ENCODE results near the gene NUBPL.
"Not testable (repeated sequence)": the region's sequence is repeated elsewhere in the genome, so short reads cannot be mapped to it uniquely, and the experiment has no call there.

Gene NUBPL

DNA sequence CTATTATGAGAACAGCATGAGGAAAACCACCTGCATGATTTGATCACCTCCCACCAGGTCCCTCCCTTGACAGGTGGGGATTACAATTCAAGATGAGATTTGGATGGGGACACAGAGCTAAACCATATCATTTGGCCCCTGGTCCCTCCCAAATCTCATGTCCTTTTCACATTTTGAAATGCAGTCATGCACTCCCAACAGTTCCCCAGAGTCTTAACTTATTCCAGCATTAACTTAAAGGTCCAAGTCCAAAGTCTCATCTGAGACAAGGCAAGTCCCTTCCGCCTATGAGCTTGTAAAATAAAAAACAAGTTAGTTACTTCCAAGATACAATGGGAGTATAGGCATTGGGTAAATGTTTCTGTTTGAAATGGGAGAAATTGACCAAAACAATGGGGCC lies 189.8 kb downstream of the NUBPL start:
- DNase-seq, result not testable (repeated sequence)

DNA sequence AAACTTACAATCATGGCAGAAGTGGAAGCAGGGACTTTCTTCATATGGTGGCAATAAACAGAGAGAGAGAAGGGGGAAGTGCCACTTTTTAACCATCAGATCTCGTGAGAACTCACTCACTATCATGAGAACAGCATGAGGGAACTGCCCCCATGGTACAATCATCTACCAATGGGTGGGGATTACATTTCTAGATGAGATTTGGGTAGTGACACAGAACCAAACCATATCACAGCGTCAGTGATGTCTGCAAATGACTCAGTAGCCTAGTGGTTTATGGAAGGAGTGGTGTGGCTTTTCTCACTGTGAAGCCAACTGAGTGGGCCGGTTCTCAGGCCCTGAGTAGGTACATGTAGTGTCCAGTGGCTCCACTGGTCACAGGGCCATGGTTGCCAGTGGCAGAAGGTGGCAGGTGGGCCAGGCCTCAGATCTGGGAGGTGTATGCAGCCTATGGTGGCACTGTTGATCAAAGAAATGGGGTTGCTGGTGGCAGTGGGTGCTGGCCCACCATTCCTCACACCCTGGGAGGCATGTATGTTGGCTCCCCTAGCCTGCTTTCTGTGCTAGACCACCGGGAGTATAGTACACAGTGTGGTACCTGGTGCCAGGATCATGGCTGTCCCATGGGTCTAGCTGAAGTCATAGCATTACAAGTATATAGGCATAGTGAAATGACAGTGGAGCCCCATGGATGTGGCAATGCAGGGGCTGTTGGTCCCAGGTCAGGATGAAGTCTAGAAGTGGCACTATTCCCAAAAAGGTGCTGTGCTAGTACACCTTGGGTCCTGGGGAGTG lies 191.9 kb downstream of the NUBPL start:
- peak; percentile 22 for DNase-seq

DNA sequence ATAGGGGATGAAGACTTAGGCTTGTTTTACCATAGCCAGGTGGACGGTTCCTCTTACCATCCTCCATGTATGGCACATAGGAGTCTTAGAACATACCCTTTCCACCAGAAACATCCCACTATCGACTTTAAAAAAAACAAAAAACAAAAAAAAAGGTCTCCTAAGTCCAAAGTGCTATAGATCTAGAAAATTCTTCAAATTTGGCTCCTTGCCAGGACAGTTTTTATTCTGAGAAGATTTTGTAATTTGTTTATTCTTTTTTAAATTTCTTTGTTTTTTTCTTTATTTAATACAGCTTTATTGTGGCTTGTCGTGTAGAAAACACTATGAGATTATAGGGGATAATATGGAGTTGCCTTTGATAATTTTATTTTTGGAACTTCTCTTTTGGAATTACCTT lies 197.7 kb downstream of the NUBPL start:
- DNase-seq, result no peak

DNA sequence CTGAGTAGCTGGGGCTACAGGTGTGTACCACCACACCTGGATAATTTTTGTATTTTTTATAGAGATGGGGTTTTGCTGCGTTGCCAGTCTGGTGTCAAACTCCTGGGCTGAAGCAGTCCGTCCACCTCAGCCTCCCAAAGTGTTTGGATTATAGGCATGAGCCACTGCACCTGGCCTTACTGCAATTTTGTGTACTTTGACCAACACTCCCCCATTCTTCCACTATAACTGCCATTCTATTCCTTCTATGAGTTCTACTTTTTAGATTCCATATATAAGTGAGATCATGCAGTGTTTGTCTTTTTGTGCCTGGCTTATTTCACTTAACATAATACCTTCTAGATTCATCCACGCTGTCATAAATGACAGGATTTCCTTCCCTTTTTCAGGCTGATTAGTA lies 199.1 kb downstream of the NUBPL start:
- DNase-seq, result no peak

DNA sequence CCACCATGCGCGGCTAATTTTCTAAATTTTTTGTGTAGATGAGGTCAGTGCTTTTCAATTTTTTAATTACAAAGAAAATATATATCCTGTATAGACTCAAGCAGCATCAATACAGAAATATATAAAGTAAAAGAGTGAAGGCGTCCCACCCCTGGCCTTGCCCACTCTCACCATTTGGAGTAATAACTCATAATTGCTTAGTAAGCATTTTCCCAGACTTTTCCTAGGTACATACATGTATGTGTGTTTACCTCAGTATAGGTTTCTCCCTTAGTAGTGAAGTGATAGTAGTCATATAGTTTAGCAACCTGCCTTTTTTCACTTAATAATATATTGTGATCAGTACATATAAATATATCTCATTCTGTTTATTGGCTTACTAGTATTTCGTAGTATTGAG lies 200.1 kb downstream of the NUBPL start:
- no peak for DNase-seq

DNA sequence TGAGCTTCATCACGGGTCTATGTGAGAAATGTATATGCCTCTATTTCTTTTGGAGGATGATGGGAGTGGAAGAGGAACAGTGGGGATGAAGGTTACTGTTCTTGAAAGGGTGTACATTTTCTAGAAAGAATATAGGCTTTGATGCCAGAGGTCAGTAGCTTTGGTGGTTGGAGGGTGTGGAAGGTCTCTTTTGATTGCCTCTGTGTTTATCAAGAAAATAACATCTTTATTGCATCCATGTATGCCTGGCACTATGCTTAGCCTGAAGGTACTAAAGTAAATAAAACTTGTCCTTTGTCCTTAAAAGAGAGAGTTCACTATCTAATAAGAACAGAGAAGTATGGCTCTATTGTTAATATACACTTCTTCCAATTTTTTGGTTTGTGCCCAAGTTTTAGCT lies 201.8 kb downstream of the NUBPL start:
- DNase-seq, result no peak

DNA sequence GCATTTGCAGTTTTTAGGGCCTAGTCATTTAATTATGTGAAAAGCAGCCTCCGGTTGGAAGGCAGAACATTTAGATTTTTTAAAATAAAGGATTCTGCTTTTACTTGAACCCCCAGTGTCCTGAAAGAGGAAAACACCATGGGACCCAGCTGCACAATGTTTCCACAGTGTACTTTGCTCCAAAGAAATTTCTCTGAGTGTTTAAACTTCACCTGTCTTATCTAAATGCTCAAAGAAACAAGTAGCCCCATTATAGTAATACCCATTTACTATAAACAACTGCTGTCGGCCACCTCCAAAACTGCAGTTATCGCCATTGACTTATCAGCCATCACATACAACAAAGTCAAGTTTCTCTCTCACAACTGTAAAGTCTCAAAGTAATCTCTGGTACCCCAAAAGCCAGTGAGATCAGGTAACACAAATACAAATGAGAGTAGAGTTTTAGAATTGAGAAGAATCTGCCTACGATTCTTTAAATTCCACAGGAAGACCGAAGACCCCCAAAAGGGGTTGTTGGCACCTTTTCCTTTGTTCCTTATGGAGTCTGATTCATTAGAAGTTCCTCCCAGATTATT lies 205.2 kb downstream of the NUBPL start:
- DNase-seq, result no peak

DNA sequence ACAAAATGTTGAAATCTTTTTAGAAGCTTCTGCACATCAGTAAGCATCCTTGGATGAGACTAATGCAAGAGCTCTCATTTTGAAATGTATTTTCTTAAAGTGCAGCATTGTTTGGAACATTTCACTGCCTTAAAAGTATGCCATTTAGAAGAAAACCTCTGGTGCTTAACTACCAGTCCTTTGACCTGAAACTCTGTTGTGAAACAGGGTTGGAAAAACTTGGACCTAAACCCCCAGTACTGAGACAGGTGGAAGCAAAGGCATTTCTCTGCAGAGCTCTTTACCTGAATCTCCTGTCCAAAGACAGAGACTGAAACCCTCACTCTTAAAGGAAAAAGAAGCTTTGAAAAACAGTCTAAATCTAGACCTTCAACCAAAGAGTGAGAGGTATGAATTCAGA lies 207.2 kb downstream of the NUBPL start:
- no peak for DNase-seq

DNA sequence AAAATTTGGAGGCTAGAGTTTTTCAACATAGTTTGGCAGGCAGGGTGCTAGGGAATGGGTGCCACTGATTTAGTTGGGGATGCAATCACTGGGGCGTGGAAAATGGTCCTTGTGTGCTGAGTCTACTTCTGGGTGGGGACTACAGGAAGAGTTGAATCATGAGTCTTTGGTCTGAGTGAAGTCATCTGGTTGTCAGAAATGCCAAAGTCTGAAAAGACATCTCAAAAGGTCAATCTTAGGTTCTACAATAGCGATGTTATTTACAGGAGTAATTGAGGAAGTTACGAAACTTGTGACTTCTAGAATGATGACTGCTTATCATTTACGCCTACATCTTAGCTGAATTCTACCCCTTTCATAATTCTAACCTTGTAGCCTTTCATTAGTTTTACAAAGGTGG lies 209.1 kb downstream of the NUBPL start:
- DNase-seq, result peak; percentile 48

DNA sequence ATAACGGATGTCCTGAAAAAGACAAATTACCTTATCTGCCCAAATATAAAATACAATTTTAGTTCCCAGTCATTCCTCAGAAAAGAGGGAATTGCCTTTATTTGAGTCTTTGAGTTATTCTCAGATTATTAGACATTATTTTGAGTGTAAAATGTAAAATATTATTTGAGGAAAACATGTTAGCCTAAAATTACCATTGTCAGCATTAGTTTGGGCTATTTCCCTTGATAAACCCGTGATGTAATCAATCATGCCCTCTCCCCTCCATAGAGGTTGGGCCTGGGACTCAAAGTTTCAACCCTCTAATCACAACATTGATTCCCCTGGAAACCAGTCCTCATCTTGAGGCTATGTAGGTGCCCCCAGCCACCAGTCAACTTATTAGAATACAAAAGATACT lies 213.4 kb downstream of the NUBPL start:
- DNase-seq, result no peak

DNA sequence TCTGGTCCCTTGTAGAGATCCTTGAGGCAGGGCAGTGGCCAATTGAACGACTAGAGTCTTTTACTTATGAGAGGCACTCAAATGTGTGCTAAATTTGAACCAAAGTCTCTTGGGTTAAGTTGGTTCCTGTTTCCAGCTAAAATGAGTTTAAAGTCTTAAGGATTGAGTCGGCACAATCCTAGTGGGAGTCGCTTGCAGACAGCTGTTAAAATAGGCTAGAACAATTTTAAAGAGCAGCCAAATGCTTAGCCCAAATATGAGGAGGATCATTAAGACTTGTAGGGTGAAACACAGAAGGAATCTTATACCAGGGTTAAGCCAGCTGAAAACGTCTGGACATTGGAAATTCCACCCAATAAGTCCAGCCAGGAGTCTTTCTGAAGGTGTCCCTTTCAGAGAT lies 216.1 kb downstream of the NUBPL start:
- DNase-seq, result no peak

DNA sequence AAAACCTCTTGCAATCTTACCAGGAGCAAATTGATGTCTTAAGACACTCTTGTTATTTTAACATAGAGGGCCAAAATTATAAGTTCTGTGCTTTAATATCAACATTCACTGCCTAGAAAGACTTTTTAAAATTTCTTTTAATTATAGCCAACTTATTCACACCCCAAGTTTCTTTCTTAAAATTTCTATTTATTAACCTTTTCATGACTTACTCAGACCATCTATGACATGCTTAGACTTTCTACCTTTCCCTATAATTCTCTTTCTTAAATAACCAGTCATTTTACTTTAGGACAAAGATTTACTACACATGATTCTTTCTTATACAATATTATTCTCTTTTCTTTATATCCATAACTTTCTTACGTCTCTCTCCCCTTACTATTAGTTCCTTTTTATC lies 220.4 kb downstream of the NUBPL start:
- DNase-seq, result no peak

DNA sequence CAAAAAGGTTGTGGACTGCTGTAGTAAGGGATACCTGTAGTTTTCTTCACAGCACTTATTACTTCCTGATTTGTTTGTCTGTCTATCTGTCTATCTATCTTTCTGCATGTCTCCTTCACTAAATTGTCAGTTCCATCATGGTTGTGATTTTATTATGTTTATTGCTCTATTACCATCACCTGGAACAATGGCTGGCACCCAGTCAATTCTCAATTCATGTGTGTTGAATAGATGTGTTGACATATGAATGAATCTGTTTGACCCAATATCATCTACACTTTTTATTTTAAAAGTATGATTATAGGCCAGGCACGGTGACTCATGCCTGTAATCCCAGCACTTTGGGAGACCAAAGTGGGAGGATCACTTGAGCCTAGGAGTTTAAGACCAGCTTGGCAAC lies 224.4 kb downstream of the NUBPL start:
- DNase-seq, result no peak

DNA sequence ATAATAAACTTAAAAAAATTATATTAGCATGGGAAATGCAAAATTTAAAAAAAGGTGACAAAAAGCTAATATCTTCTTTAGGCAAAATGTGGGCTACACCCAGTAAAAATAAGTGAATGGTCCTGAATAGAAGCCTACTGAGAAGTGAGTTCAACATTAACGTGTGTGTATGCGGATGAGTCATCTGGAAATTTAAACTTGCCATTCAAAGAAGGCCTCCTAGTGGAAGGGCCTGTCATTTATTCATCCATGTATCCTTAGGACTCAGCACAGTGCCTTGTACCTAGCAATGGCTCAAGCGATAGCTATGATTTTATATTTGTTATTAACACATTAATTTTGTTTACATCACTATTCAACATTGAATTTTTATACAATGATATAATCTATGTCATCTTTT lies 226.2 kb downstream of the NUBPL start:
- DNase-seq, result no peak

DNA sequence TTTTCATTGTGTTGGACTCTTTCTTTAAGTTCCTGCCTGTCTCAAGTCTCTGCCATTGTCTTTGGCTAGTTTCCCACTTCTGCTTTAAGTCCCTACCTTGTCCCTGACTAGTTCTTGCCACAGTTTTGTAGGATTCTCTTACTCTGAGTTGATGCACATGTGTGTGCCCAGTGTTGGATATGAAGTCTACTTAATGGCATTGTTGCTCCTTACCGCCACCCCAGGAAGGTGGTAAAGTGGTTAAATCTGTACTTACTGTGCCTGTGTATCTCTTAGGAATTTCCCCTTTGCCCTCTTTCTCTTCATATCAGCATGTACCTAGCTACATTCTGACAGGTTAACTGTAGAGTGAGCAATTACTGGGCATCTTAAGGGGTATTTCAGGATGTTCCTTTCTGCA lies 227.1 kb downstream of the NUBPL start:
- DNase-seq, result no peak

DNA sequence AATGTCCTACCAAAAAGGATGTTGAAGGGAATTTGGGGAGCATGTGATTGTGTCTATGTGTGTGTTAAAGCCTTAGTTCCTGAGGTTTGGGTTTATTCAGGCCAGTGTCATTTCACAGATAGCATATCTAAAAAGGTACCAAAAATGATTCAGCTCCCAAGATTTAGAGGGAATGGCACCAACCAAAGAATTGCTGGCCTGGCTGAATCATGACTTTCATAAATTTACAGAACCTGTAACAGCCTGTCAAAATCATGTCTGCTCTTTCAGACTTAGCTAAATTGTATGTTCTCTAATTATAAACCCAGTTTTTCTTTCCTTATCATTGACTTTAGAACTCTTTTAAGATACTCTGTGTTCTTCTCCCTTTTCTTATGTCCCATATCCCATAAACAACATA lies 231.5 kb downstream of the NUBPL start:
- no peak for DNase-seq

DNA sequence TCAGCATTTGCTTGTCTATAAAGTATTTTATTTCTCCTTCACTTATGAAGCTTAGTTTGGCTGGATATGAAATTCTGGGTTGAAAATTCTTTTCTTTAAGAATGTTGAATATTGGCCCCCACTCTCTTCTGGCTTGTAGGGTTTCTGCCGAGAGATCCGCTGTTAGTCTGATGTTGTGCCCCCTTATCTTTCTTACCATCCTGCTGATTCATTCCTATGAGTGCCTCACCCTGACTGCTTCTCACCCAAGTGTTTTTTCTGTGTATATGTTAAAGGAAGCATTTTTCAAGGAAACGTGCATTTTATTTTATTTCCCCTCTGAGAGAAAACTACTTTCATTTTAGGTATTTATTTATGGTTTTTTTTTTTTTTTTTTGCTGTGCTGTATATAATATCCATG lies 236.7 kb downstream of the NUBPL start:
- DNase-seq, result not testable (repeated sequence)

DNA sequence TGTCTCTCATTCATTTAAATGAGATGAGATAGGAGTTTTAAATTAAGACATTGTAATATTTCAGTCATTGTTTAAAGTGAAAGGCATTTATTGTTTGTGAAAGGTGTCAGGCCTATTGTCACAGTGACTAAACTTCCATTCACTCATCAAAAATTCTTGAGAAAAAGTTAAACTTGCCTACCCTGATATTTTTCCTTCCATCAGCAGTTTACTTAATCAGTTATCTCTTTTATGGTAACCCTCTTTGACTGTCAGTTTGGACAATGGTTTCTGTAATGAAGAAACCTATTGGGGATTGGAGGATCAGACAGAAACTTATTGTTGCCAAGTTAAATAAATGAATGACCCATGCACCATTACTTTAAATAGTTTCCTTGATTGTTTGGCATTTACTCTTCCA lies 241.6 kb downstream of the NUBPL start:
- DNase-seq, result no peak

DNA sequence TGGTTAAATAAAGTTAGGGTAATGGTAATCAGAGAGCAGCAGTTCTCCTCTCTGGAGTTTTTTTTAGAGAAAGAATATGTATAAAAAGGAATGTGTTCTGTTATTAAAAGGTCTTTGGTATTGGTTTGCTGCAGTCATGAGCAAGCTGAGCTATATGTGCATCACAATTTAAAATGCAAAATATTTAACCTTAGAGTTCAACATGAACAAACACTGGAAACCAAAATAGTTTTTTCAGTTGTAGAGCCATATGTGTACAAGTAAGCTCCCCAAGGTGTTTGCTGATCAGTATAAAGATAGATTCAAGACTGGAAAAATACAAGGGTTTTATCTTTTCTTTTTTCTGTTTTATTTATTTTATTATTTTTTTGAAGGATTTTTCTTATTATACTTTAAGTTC lies 245.0 kb downstream of the NUBPL start:
- no peak for DNase-seq

DNA sequence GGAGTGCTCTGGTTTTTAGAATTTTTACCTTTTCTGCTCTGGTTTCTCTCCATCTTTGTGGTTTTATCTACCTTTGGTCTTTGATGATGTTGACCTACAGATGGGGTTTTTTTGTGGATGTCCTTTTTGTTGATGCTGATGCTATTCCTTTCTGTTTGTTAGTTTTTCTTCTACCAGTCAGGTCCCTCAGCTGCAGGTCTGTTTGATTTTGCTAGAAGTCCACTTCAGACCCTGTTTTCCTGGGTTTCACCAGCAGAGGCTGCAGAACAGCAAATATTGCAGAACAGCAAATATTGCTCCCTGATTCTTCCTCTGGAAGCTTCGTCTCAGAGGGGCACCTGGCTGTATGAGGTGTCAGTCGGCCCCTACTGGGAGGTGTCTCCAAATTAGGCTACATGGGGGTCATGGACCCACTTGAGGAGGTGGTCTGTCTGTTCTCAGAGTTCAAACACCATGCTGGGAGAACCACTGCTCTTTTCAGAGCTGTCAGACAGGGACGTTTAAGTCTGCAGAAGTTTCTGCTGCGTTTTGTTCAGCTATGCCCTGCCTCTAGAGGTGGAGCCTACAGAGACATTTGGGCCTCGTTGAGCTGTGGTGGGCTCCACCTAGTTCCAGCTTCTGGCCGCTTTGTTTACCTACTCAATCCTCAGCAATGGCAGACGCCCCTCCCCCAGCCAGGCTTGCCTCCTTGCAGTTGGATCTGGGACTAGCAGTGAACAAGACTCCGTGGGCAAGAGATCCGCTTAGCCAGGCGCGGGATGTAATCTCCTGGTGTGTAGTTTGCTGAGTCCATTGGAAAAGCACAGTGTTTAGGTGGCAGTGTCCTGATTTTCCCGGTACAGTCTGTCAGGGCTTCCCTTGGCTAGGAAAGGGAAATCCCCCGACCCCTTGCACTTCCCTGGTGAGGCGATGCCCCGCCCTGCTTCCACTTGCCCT lies 250.8 kb downstream of the NUBPL start:
- not testable (repeated sequence) for DNase-seq

DNA sequence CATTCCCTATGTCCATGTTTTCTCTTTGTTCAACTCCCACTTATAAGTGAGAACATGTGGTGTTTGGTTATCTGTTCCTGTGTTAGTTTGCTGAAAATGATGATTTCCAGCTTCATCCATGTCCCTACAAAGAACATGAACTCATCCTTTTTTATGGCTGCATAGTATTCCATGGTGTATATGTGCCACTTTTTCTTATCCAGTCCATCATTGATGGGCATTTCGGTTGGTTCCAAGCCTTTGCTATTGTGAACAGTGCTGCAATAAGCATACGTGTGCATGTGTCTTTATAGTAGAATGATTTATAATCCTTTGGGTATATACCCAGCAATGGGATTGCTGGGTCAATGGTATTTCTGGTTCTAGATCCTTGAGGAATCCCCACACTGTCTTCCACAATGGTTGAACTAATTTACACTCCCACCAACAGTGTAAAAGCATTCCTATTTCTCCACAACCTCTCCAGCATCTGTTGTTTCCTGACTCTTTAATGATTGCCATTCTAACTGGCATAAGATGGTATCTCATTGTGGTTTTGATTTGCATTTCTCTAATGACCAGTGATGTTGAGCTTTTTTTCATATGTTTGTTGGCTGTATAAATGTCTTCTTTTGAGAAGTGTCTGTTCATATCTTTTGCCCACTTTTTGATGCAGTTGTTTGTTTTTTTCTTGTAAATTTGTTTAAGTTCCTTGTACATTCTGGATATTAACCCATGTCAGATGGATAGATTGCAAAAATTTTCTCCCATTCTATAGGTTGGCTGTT lies 252.7 kb downstream of the NUBPL start:
- not testable (repeated sequence) for DNase-seq

DNA sequence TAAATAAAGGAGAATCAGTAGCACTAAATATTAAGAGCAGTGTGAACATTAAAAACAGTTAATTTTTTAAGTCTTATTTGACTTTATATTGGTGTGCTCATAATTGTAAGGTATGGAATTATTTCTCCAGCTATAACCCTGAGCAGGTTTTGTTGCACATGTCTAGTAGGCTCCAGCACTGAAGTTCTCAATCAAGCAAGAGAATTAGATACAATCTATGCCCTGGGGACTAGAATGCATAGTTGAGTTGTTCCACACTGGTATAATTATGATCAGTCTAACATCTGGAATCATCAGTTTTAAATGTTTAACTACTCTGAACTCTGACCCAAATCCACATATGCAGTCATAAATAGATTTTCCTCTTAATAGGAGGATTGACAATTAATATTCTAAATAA lies 258.1 kb downstream of the NUBPL start:
- no peak for DNase-seq

DNA sequence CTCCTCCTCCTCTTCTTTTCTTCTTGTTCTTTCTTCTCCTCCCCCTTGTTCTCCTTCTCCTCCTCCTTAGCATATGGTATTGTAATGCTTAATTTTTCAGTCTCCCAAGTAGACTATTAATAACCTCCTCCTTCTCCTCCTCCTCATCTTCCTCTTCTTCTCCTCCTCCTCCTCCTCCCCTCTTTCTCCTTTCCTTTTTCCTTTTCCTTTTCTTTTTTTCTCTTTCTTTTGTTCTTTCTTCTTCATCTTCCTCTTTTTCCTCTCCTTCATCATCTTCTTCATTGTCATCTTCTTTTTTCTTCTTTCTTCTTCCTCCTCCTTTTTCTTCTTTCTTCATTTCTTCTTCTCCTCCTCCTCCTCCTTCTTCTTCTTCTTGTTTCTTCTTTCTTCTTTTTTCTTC lies 264.3 kb downstream of the NUBPL start:
- no peak for DNase-seq

Measured in OCI-M1 (cell line).